Mucosa of descending colon (tissue), 3 donors: ENCODE results near the gene MBD3. TPM values are rescaled to one million over a fixed set of nuclear protein-coding genes. Genes with fewer than 3 reads are reported as not detected.
A peak's percentile ranks its signal among the peaks of the same experiment; 100 is the strongest.

Source experiments
- ATAC-seq: fragments of 200-7000 bp; cut with Tn5 transposase; one replicate; pipeline ENCODE4 v1.9.1; 2020; ENCODE audit warnings: mild to moderate bottlenecking, moderate library complexity
- DNase-seq, 3 donors: peaks; one replicate each; pipeline ENCODE4 v3.0.0-alpha.2; 2020
- H3K36me3 ChIP-seq: fragments of 200-600 bp; one replicate; pipeline ENCODE4 v1.8.0; 2021; ENCODE audit warnings: low read depth, mild to moderate bottlenecking
- H3K4me1 ChIP-seq: fragments of 200-600 bp; one replicate; pipeline ENCODE4 v1.8.0; 2021; ENCODE audit warnings: low read depth, mild to moderate bottlenecking
- H3K4me3 ChIP-seq: fragments of 200-600 bp; one replicate; pipeline ENCODE4 v1.8.0; 2021; ENCODE audit warnings: mild to moderate bottlenecking
- H3K9me3 ChIP-seq: fragments of 200-600 bp; one replicate; pipeline ENCODE4 v1.8.0; 2021; ENCODE audit warnings: mild to moderate bottlenecking
- CTCF ChIP-seq: fragments of 200-600 bp; IDR thresholded peaks from one replicate; pipeline ENCODE4 v1.8.0; 2022; ENCODE audit warnings: antibody characterized with exemption, mild to moderate bottlenecking
- intact Hi-C, 2 donors: fragments of 100-400 bp; cut with DNase I in 1 of 2; cut with micrococcal nuclease in 1 of 2; formaldehyde crosslinking; loops; one replicate each; pipeline versions ENCODE4 v1.11.0 to v1.11.1; 2022; cut with DNase I, micrococcal nuclease
- total RNA-seq, 3 donors: library from RNA; stranded (reverse); fragmentation: NEBNext Ultra II Directional in 2 of 3; extraction: Animal tissue kit (Norgen Biotek cat#: 25700) in 2 of 3; gene quantifications; one replicate each; pipeline versions ENCODE4 v1.2.1 to v1.2.4, GENCODE V29; 2021 to 2023
- donor health status: DM: no; HTN: no; CAD: no; lungs with moderate emphysema.
- donor health status: DM: no; HTN: no; CAD: no.
- donor health status: DM: no; HTN: yes; CAD: no.

The MBD3 gene
- total RNA-seq, 3 donors from 2014 or later = 54.1 to 78.2 (median 54.2) TPM

DNA sequence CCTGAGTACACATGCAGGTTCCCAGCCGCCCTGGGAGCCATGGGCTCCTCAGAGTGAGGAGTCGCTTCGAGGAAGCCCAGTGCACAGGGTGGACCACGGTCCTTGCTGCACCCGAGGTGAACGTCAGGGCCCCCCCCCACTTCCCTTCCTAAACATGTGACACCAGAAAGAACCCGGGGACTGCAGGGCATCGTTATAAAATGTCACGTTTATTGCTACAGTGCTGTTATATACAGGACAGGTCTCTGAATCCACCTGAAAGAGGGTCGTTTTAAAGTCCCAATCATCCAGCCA is 16.4 kb upstream of the MBD3 start:
- DNase-seq = peak in 1 of 3 donors; percentile 43
- no peak overlapping the region for H3K4me3 ChIP-seq
- H3K4me1 ChIP-seq = peaks cover 16% of the 10 kb centered on the region

DNA sequence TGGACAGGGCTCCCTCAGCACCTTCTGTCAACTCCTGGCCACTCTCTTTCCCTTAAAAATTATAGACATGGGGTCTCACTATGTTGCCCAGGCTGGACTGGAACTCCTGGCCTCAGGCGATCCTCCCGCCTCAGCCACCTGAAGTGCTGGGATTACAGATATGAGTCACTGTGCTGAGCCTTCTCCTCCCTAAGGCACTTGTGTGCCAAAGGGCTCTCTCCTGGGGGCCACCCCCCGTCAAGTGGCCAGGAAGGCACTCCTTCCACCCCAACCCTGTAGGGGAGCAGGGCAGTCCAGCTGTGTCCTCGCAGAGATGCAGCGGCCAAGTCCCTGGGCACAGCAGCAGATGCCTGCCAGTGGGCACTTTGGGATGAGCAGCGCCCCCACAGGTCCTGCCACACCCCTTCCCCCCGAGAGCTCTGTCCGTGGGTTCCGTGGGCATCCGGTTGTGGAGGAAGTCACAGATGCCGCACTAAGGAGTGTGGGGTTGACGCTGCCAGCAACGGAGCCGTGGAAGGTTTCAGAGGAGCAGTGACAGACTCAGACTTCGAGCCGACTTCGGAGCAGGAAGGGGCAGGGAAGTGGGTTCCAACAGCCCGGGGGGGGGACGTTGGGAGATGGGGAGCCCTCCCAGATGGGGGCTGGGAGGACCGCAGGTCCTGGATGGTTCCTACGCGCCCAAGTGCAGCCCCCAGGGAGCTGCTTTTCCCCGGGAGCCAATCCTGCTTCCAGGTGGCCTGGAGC is 15.9 kb upstream of the MBD3 start:
- Histone ChIP-seq H3K4me1 (peaks cover 21% of the 10 kb centered on the region), H3K4me3 (no peak overlapping the region), H3K36me3 (no peaks in the 10 kb centered on the region), H3K9me3 (no peaks in the 10 kb centered on the region)
- DNase-seq = no peak
- no peak for ATAC-seq
- no peak for TF ChIP-seq CTCF
- intact Hi-C loops = no loop called here

More for the DNA sequence above, 16.4 kb upstream of the MBD3 start:
- TF ChIP-seq CTCF = no peak
- no peaks in the 10 kb centered on the region for H3K36me3 ChIP-seq
- intact Hi-C loops = no loop called here
- ATAC-seq = no peak
- no peaks in the 10 kb centered on the region for H3K9me3 ChIP-seq

DNA sequence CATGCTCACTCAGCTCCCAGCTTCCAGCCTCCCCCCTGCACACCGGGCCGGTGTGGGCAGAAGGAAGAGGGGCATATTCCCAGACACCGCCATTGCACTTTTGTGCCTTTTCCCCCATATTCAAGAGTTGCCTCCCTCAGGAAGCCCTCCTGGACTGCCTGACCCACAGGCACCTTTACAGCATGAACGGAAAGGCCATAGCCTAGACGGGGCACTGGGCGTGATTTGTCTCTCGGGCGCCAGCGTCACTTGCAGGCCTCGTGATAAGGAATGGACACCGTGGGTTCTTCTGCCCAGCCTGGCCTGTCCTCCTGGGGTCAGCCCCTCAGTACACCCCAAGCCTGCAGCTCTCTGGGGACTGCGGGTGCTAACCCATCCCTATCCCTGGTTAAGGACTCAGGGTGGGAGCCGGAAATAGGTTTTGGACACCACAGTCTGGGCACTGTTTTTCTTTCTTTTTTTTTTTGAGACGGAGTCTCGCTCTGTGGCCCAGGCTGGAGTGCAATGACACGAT is 13.5 kb upstream of the MBD3 start:
- DNase-seq (peak in 1 of 3 donors; percentile 59), ATAC-seq (peak; percentile 12)
- Histone ChIP-seq H3K4me3 (peak overlapping the region; percentile 98), H3K4me1 (peaks cover 31% of the 10 kb centered on the region), H3K9me3 (no peaks in the 10 kb centered on the region), H3K36me3 (no peaks in the 10 kb centered on the region)
- TF ChIP-seq CTCF = no peak
- intact Hi-C loops = no loop called here

GRCh38 chr19:1605236-1606137 is 12.8 kb upstream of the MBD3 start, which contains the start of gene UQCR11:
UQCR11 (minus strand) TSS chr19:1605462; CDS start chr19:1605409, 53 bp downstream.
- DNase-seq = peak; percentile 95 to 97 (median 96)
- ATAC-seq = peak; percentile 91
- intact Hi-C loops = no loop called here

More at GRCh38 chr19:1605236-1606137, 12.8 kb upstream of the MBD3 start, which contains the start of gene UQCR11:
- no peaks in the 10 kb centered on the region for H3K9me3 ChIP-seq
- peaks cover 32% of the 10 kb centered on the region for H3K4me1 ChIP-seq
- H3K36me3 ChIP-seq = no peaks in the 10 kb centered on the region
- no peak for TF ChIP-seq CTCF
- peak within 1 kb of the TSS; percentile 98 for H3K4me3 ChIP-seq
